Raji (cell line): ENCODE measurements around the gene SCART1.

Experiments used
- POLR2A ChIP-seq: IDR thresholded peaks from 2 replicates; pipeline ENCODE4 v1.6.1; 2011; ENCODE audit warnings: low read depth, low read length, control low read depth; ENCODE audit not compliant: insufficient read depth

Gene SCART1

GRCh38 chr10:133474665-133475424, 21.1 kb downstream of the SCART1 start:
- no peak for TF ChIP-seq POLR2A

DNA sequence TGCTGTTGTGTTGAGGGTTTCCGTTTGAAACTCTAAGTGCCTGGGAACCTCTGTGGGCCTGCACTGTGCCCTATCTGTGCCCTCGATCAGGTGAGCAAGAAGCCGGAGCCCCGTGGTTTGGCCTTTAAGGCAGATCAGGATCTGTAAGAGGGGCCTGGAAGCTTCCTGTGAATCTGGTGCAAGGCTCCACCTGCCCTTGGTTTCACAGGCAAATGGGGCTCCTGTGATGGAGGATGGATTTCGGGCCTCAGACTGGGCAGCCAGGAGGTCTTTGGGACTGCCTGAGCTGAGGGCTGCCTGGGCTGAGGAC, 21.6 kb downstream of the SCART1 start:
- no peak for TF ChIP-seq POLR2A

DNA sequence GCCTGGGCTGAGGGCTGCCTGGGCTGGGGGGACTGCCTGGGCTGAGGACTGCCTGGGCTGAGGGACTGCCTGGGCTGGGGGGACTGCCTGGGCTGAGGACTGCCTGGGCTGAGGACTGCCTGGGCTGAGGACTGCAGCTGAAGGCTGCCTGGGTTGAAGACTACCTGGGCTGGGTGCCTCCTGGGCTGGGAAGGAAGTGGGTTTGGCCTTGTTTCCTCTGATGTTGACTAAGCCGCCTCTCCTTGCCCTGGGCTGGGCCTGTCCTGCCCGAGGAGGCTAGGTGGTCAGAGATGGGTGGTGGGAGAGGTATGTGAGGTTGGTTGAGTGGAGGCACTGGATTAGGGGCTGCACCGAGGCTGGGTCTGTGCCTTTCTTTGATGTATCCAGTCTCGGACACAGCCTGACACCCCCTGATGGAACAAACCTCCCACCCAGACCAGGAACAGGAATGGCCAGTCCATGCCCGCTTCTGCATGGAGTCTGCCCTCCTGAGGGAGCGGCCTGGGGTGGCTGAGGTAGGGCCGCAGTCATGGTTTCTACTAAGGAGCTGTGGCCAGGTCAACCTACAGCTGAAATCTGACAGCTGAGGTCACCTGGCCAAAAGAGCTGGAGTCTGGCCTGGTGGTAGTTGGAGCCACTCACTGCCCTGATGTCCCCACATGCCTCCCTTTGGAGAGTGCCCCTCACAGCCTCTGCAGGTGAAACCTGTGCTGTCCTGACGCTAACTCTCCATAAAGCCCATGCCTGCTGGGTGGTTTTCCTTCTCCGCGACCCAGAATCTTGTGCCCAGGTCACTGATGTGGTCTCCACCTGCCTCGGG, 22.3 kb downstream of the SCART1 start:
- no peak for TF ChIP-seq POLR2A

GRCh38 chr10:133476641-133476990, 22.9 kb downstream of the SCART1 start:
- no peak for TF ChIP-seq POLR2A

GRCh38 chr10:133481086-133481643, 27.4 kb downstream of the SCART1 start:
- no peak for TF ChIP-seq POLR2A

DNA sequence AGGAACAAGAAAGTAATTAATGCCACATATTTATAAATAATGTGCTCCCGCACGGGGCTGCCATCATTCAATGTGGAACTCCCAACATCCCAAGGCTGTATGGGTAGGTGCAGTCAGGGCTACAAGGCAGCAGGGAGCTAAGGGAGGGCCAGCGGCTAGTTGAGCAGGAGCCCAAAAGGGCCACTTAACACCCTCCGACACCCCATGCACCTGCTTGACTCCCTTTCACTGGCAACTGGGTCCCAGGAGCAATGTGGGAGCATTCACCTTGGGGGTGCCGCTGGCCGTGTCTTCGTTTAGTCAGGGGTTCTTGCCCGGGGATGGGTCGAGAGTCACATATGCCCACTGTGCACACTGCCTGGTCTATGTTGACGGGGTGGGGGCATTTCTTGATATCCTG, 27.9 kb downstream of the SCART1 start:
- no peak for TF ChIP-seq POLR2A

DNA sequence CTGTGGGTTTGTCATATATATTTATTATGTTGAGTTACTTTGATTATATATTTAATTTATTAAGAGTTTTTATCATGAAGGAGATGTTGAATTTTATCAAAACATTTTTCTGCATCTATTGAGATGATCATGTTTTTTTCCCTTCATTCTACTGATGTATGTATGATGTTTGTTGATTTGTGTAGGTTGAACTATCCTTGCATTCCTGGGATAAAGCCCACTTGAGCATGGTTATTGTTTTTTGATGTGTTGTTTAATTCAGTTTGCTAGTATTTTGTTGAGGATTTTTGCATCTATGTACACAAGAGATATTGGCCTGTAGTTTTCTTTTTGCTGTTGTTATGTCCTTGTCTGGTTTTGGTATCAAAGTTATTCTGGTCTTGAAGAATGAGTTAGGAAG, 31.1 kb downstream of the SCART1 start:
- TF ChIP-seq POLR2A = no peak

DNA sequence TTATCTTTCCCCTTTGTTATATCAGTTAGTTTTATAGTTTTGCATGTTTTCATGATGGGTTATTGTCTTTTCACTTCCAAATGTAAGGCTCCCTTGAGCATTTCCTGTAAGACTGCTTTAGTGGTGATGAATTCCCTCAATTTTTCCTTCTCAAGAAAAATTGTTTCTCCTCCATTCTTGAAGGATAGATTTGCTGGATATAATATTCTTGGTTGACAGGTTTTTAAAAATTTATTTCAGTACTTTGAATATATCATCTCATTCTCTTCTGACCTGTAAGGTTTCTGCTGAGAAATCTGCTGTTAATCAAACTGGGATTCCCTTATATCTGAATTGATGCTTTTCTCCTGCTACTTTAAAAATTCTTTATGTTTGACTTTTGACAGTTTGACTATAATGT, 33.3 kb downstream of the SCART1 start:
- no peak for TF ChIP-seq POLR2A

DNA sequence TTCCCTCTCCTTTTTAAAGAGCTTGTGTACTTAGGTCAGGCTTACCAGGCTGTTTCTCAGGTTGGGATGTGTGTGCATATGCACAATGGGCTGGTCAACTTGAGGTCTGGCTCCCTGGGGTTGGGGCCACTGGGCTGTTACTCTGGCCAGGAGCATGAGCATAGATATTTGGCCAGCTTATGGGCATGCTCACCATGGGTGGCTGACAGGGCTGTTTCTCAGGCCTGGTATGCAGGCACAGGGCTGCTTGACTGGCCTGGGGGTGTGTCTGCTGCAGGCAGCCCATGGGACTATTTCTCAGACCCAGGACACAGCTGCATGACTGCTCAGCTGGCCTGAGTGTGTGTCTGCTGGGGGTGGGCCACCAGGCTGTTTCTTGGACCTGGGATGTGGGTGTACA, 34.6 kb downstream of the SCART1 start:
- TF ChIP-seq POLR2A = no peak

- peak; percentile 49; the same call in 1 of the 2 replicates for TF ChIP-seq POLR2A
Observed at GRCh38 chr10:133489816-133490588, 36.3 kb downstream of the SCART1 start.

DNA sequence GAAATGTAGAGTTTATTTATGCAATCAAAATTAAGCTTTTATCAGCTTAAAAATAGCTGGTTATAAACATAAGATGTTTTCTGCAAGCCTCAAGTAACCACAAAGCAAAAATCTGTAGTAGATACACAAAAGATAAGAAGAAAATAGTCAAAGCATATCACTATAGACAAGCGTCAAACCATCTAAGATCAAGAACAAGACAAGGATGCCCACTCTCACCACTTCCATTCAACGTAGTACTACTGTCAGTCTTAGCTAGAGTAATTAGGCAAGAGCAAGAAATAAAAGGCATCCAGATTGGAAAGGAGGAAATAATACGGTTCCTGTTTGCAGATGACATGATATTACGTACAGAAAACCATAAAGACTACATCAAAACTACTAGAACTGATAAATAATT, 56.0 kb downstream of the SCART1 start:
- no peak for TF ChIP-seq POLR2A

- no peak for TF ChIP-seq POLR2A
Observed at GRCh38 chr10:133511408-133511807, 57.7 kb downstream of the SCART1 start.

- no peak for TF ChIP-seq POLR2A
Observed at GRCh38 chr10:133511907-133512528, 58.3 kb downstream of the SCART1 start.

DNA sequence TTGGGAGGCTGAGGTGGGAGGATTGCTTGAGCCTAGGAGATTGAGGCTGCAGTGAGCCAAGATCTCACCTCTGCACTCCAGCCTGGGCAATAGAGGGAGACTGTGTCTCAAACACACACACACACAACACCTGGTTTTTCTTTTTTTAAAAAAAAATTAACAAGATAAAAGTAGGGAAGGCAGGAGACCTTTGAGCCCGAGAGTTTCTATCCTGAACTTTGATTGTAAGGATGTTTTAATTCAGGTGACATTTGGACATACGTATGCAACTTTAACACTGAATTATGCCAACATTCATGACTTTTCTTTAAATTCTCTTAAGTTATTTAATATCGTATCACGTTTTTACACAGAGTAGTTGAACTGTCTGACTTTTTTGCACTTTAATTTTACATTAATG, 61.7 kb downstream of the SCART1 start:
- no peak for TF ChIP-seq POLR2A

DNA sequence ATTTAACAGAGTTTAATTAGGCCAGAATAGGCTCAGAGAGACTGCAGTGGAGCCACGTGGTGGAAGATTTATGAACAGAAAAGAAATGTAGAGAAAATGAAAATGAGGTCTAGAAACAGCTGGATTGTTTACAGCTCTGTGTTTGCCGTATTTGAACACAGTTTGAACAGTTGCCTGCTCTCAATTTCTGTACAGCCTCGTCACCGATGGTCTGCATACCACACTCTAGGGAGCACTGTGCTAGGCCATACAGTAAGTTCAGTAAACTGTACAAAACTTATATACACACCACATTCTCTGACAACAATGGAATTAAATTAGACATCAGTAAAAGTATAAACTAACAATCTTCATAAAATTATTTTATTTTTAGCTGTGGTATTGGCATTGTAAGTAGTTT, 62.3 kb downstream of the SCART1 start:
- no peak for TF ChIP-seq POLR2A
